Effector memory CD4-positive, alpha-beta T cell (primary cell): ENCODE measurements around the gene GPRIN1.

Experiments
- DNase-seq, 3 donors: peaks; one replicate each; pipeline ENCODE4 v3.0.0-alpha.2; 2020
- H3K27ac ChIP-seq: 2 replicates; pipeline ENCODE4 v1.7.0; 2013; ENCODE audit warnings: mild to moderate bottlenecking, low read length, moderate library complexity; ENCODE audit not compliant: insufficient read depth, poor library complexity, severe bottlenecking
- H3K27me3 ChIP-seq: replicated peaks from 2 replicates; pipeline ENCODE4 v1.7.0; 2013; ENCODE audit warnings: mild to moderate bottlenecking, low read length; ENCODE audit not compliant: insufficient read depth, control insufficient read depth, poor library complexity, severe bottlenecking
- H3K36me3 ChIP-seq: 2 replicates; pipeline ENCODE4 v1.7.0; 2013; ENCODE audit warnings: mild to moderate bottlenecking, low read length, moderate library complexity; ENCODE audit not compliant: control insufficient read depth, insufficient read depth
- H3K4me1 ChIP-seq: 2 replicates; pipeline ENCODE4 v1.7.0; 2013; ENCODE audit warnings: low read length, mild to moderate bottlenecking; ENCODE audit not compliant: control insufficient read depth, insufficient read depth, poor library complexity, severe bottlenecking
- H3K4me3 ChIP-seq: 2 replicates; pipeline ENCODE4 v1.7.0; 2013; ENCODE audit warnings: low read length, low read depth, mild to moderate bottlenecking; ENCODE audit not compliant: insufficient read depth, poor library complexity, severe bottlenecking
- H3K9me3 ChIP-seq: 2 replicates; pipeline ENCODE4 v1.7.0; 2013; ENCODE audit warnings: mild to moderate bottlenecking, low read length, moderate library complexity; ENCODE audit not compliant: control insufficient read depth

GPRIN1 gene

DNA sequence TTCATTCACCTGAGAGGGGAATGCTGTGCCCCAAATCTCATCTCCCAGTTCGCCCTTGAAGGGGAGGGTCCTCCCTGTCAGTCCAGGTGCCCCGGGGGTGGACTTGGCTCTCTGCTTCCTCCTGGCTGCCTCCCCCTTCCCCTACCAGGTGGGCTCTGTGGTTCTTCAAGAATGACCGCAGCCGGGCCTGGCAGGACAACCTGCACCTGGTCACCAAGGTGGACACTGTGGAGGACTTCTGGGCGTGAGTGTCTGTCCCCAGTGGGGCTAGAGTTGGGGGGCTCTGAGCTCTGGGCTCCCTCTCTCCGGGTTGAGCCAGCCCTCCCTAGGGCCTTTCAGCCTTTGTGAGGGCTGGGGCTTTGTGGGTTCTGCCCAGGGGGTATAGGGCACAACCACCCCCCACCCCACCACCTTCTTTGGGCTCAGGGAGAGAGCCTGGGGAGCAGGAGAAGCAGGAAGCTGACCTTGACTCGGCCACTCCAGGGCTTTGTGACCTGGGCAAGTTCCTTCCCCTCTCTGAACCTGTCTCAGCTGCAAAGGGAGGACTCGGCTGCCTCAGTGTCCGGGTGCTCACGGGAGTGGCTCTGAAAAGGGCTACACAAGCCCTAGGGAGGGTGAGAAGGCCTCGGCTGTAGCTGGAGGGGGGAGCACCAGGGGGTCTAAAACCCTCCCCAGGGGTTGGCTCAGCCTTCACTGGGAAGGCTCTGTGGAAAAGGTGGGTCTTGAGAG, 33.7 kb upstream of the GPRIN1 start:
- Histone ChIP-seq H3K4me3 (no peak overlapping the region), H3K27ac (no peak overlapping the region)

DNA sequence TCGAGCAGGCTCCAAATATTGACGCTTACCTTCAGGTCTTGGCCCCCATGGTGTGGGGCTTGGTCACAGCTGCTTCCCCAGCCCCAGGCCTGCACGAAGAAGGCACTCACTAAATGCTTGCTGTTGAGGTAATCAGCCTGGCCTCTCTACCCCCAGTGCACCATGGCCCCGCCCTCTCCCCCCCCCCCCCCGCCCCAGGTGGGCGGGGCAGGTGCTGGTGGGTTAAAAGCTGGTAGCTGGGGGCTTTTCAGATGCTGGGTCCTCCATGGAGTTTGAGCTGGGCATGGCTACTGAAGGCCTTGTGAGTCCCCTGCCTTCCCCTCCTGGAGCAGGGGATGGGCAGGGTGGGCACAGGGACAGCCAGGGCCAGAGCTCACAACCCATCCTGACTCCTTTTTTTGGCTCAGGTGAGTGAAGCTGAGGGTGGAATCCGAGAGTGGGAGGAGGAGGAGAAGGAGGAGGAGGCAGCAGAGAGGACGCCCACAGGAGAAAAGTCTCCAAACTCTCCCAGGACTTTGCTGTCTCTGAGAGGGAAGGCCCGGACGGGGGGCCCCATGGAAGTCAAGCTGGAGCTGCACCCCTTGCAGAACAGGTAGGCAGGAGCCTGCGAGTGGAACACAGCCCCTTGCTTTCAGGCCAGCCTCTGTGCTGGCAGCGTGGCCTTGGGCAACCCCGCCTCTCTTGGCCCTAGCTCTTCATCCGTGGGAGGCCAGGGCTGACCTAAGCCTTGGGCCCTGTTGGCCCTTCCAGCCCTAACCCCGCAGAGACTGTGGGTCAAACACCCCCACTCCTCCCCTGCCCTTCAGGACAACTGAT, 32.9 kb upstream of the GPRIN1 start:
- no peaks in the 10 kb centered on the region for H3K27me3 ChIP-seq
- H3K4me3 ChIP-seq, result no peak overlapping the region

More for the DNA sequence above, 33.7 kb upstream of the GPRIN1 start:
- no peak for DNase-seq
- Histone ChIP-seq H3K27me3 (no peaks in the 10 kb centered on the region), H3K9me3 (no peaks in the 10 kb centered on the region), H3K4me1 (peaks cover 17% of the 10 kb centered on the region), H3K36me3 (no peaks in the 10 kb centered on the region)

DNA sequence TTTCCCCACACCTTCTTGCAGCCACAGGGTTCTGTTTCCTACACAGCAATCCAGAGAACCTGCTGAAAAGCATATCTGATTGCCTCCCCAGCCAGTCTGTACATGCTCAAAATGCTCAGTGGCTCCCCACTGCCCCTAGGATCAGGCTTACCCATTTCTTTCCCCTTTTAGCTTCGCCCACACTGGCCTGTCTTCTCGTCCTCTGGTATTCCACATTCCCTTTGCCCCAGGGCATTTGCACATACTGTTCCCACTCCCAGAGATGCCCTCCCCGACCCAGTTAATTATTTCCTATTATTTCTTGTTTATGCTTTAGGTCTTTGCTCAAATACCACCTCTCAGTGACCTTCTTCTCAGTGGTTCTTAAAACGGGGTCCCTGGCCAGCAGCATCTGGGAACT, 30.7 kb upstream of the GPRIN1 start:
- H3K4me1 ChIP-seq, result no peaks in the 10 kb centered on the region
- no peak overlapping the region for H3K27ac ChIP-seq
- H3K27me3 ChIP-seq, result no peaks in the 10 kb centered on the region
- no peaks in the 10 kb centered on the region for H3K9me3 ChIP-seq
- DNase-seq, result no peak
- H3K36me3 ChIP-seq, result no peaks in the 10 kb centered on the region
- no peak overlapping the region for H3K4me3 ChIP-seq

More for the DNA sequence above, 32.9 kb upstream of the GPRIN1 start:
- no peak overlapping the region for H3K27ac ChIP-seq
- no peaks in the 10 kb centered on the region for H3K9me3 ChIP-seq
- DNase-seq, result no peak
- H3K4me1 ChIP-seq, result peaks cover 10% of the 10 kb centered on the region
- no peaks in the 10 kb centered on the region for H3K36me3 ChIP-seq

DNA sequence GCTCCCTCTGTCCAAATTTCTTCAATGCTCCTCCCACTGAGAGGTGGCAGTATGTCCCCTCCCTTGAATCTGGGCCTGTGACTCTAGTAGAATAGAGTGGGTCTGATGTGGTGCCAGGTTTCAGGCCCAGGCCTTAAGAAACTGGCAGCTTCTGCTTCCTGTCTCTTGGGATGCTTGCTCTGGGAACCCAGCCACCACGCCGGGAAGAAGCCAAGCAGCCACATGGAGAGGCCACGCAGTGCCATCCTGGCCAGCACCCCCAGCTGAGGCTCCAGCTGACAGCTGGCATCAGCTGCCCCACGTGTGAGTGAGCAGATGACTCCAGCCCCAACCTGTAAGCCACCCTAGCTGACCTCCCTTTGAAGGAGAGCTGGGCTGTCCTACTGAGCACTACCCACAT, 30.0 kb upstream of the GPRIN1 start:
- H3K36me3 ChIP-seq, result no peaks in the 10 kb centered on the region
- no peak for DNase-seq
- H3K9me3 ChIP-seq, result no peaks in the 10 kb centered on the region
- no peaks in the 10 kb centered on the region for H3K4me1 ChIP-seq
- H3K4me3 ChIP-seq, result no peak overlapping the region
- no peaks in the 10 kb centered on the region for H3K27me3 ChIP-seq
- H3K27ac ChIP-seq, result no peak overlapping the region

DNA sequence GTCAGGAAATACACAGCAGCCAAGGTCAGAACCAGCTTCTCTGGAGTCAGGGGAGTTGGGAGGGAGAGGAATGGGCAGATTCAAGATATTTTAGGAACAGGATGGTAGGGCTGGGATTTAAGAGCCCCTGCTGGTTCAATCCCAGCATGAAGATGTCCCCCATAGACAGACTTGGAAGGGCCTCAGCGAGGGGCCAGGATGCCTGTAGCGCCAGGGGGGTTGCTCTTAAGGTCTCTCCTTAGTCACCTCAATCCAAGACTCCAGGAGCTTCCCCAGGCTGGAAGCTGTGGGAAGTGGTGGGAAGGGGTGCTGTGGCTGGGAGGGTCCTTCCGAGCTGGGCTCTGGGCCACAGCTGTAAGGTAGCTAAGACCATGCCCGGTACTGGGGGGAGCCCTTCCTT, 29.3 kb upstream of the GPRIN1 start:
- no peaks in the 10 kb centered on the region for H3K36me3 ChIP-seq
- no peaks in the 10 kb centered on the region for H3K4me1 ChIP-seq
- peaks cover under 1% of the 10 kb centered on the region for H3K27me3 ChIP-seq
- DNase-seq, result no peak
- H3K27ac ChIP-seq, result no peak overlapping the region
- H3K4me3 ChIP-seq, result no peak overlapping the region
- no peaks in the 10 kb centered on the region for H3K9me3 ChIP-seq

DNA sequence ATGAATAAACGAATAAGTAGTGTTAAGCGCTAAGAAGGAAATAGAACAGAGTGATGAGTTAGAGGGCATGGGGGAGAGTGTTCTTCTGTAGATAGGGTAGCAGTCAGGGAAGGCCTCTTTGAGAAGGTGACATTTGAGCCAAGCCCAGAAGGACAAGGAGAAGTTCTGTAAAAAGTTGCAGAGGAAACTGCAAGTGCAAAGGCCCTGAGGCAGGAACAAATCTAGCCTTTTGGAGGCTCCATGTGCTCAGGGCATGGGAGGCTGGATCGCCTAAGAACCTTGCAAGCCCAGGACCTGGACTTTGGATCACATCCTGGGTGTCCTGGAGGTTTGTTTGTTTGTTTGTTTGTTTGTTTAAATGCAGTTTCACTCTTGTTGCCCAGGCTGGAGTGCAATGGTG, 28.5 kb upstream of the GPRIN1 start:
- DNase-seq, result no peak
- Histone ChIP-seq H3K27ac (no peak overlapping the region), H3K9me3 (no peaks in the 10 kb centered on the region), H3K4me1 (no peaks in the 10 kb centered on the region), H3K4me3 (no peak overlapping the region), H3K27me3 (peaks cover 3% of the 10 kb centered on the region), H3K36me3 (no peaks in the 10 kb centered on the region)

DNA sequence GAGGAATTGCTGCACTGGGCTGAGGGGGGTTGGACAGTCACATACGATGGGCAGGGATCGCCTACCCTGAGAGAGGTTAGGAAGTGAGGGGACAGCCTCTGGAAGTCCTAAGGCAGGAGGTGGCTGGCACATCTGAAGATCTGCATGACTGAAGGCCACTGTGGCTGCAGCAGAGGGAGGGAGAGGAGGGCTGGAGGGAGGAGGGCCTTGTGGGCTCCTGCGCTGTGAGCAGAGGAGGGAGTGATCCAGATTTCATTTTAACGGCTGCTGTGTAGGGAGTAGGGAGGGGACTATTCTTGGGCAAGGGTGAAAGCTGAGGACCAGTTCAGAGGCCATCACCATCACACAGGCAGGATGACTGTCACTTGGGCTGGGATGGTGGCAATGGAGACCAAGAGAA, 27.6 kb upstream of the GPRIN1 start:
- no peak for DNase-seq
- no peaks in the 10 kb centered on the region for H3K36me3 ChIP-seq
- H3K4me3 ChIP-seq, result no peak overlapping the region
- H3K4me1 ChIP-seq, result no peaks in the 10 kb centered on the region
- no peaks in the 10 kb centered on the region for H3K9me3 ChIP-seq
- peaks cover 9% of the 10 kb centered on the region for H3K27me3 ChIP-seq
- H3K27ac ChIP-seq, result no peak overlapping the region

DNA sequence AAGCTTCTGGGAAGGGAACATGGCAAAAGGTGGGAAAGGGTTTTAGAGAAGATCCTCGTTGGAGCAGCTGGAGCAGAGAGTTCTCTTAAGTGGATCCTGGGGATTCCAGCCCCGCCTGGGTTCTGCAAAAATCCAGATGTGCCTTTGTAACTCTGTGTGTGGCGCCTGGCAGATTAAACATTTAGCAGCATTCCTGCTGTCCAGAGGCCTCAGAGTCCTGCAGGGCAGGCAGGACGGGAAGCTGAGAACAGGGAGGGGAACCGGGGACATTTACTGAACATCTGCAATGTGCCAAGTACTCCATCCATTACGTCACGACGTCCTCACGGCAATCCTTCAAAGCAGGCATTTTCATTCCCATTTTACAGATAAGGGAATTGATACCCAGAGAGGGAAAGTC, 26.5 kb upstream of the GPRIN1 start:
- H3K4me1 ChIP-seq, result no peaks in the 10 kb centered on the region
- peaks cover 15% of the 10 kb centered on the region for H3K27me3 ChIP-seq
- no peak for DNase-seq
- no peaks in the 10 kb centered on the region for H3K36me3 ChIP-seq
- H3K27ac ChIP-seq, result no peak overlapping the region
- H3K9me3 ChIP-seq, result no peaks in the 10 kb centered on the region
- no peak overlapping the region for H3K4me3 ChIP-seq

DNA sequence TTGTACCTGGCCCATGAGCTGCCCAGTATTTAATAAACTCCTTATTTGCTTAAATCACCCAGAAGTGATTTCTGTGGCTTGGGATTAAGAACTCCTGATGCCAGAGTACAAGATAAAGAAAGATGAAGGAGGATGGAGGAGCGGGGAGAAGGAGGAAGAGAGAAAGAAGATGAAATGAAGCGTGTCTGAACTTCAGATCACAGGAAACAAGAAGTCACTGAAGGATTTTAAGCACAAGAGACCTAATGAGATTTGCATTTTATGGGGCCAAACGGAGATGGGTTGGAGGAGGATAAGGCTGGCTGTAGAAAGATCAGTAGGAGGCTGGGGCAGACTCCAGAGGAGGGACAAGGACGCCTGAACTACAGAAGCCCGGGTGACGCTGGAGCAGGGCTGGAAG, 23.6 kb upstream of the GPRIN1 start:
- no peak for DNase-seq
- no peaks in the 10 kb centered on the region for H3K9me3 ChIP-seq
- no peaks in the 10 kb centered on the region for H3K36me3 ChIP-seq
- H3K27me3 ChIP-seq, result peaks cover 35% of the 10 kb centered on the region
- no peak overlapping the region for H3K27ac ChIP-seq
- peaks cover 10% of the 10 kb centered on the region for H3K4me1 ChIP-seq
- no peak overlapping the region for H3K4me3 ChIP-seq

DNA sequence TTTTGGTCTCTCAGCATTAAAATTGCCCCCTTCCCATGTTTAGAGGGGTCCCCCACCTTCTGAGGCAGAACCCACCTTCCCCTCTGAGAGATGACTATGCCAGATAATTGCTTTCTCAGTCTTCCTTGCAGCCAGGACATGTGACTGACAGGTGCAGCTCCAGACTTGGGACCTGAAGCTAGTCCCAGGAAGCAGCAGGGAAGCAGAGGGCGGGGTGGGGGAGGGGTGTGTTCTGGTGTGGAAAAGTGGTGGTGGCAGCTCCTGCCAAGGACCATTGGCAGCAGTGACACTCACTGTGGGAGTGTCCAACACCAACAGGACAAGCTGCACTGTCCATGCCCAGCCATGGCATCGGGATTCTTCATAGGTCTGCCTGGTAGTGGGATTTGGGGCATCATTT, 22.8 kb upstream of the GPRIN1 start:
- DNase-seq, result no peak
- Histone ChIP-seq H3K27me3 (peaks cover 40% of the 10 kb centered on the region), H3K27ac (no peak overlapping the region), H3K36me3 (no peaks in the 10 kb centered on the region), H3K4me1 (peaks cover 10% of the 10 kb centered on the region), H3K9me3 (no peaks in the 10 kb centered on the region), H3K4me3 (no peak overlapping the region)
